Raji (cell line): ENCODE results near the gene GALNT11.

Experiments used
- POLR2A ChIP-seq: IDR thresholded peaks from 2 replicates; pipeline ENCODE4 v1.6.1; 2011; ENCODE audit warnings: low read depth, low read length, control low read depth; ENCODE audit not compliant: insufficient read depth

Gene GALNT11

GRCh38 chr7:152025077-152025936 lies at the start of gene GALNT11:
Gene GALNT11 (plus strand): TSS chr7:152025674. CDS start chr7:152094228, 68,554 bp downstream.
- TF ChIP-seq POLR2A, result no peak

GRCh38 chr7:151978616-151979015 lies 46.9 kb upstream of the GALNT11 start:
- no peak for TF ChIP-seq POLR2A

- TF ChIP-seq POLR2A, result no peak
Measured at GRCh38 chr7:151981223-151981622, 44.3 kb upstream of the GALNT11 start.

GRCh38 chr7:151982806-151983205 lies 42.7 kb upstream of the GALNT11 start:
- no peak for TF ChIP-seq POLR2A

- no peak for TF ChIP-seq POLR2A
Measured at GRCh38 chr7:151984612-151985011, 40.9 kb upstream of the GALNT11 start.

- TF ChIP-seq POLR2A, result no peak
Measured at GRCh38 chr7:151987748-151988529, 37.5 kb upstream of the GALNT11 start.

GRCh38 chr7:151992375-151992774 lies 33.1 kb upstream of the GALNT11 start:
- no peak for TF ChIP-seq POLR2A

- no peak for TF ChIP-seq POLR2A
Measured at GRCh38 chr7:151993977-151994676, 31.3 kb upstream of the GALNT11 start.

- no peak for TF ChIP-seq POLR2A
Measured at GRCh38 chr7:151999424-152000090, 25.9 kb upstream of the GALNT11 start.

- TF ChIP-seq POLR2A, result no peak
Measured at GRCh38 chr7:152000191-152000590, 25.3 kb upstream of the GALNT11 start.

- TF ChIP-seq POLR2A, result no peak
Measured at GRCh38 chr7:152006336-152006735, 19.1 kb upstream of the GALNT11 start.

- no peak for TF ChIP-seq POLR2A
Measured at GRCh38 chr7:152011860-152012259, 13.6 kb upstream of the GALNT11 start.

- TF ChIP-seq POLR2A, result no peak
Measured at GRCh38 chr7:152013230-152013629, 12.2 kb upstream of the GALNT11 start.

GRCh38 chr7:152013974-152014373 lies 11.5 kb upstream of the GALNT11 start:
- TF ChIP-seq POLR2A, result no peak

GRCh38 chr7:152014722-152015121 lies 10.8 kb upstream of the GALNT11 start:
- no peak for TF ChIP-seq POLR2A
